HepG2 (cell line): ENCODE results near the gene TOM1L2. TPM values are rescaled to one million over a fixed set of nuclear protein-coding genes. Genes with fewer than 3 reads are reported as not detected.

Source experiments
- HNF4A ChIP-seq: sonication (generic); formaldehyde crosslinking; IDR thresholded peaks from 2 replicates; pipeline ENCODE4 v1.4.0; 2020; ENCODE audit warnings: missing genetic modification reagents
- HNF4G ChIP-seq, 2 experiments: sonication (generic) in 1 of 2; formaldehyde crosslinking in 1 of 2; IDR thresholded peaks; 2 replicates each; pipeline versions ENCODE4 v1.4.0 to v1.6.1; 2011 to 2020; ENCODE audit warnings: borderline replicate concordance in 2 of 2, low read depth in 2 of 2, mild to moderate bottlenecking in 2 of 2, low read length in 1 of 2, missing genetic modification reagents in 1 of 2, moderate library complexity in 1 of 2
- NR2C2 ChIP-seq: sonication (generic); formaldehyde crosslinking; IDR thresholded peaks from 2 replicates; pipeline ENCODE4 v1.4.0; 2020; ENCODE audit warnings: missing genetic modification reagents, mild to moderate bottlenecking, moderate library complexity, borderline replicate concordance
- PAX8 ChIP-seq: sonication (generic); formaldehyde crosslinking; IDR thresholded peaks from 2 replicates; pipeline ENCODE4 v1.8.0; 2022; ENCODE audit warnings: mild to moderate bottlenecking, missing genetic modification reagents, borderline replicate concordance
- SNRNP70 ChIP-seq: fragments of 200-400 bp; formaldehyde crosslinking; IDR thresholded peaks from 2 replicates; pipeline ENCODE4 v1.6.1; 2017; ENCODE audit warnings: mild to moderate bottlenecking, low read depth, low read length, moderate library complexity
- TCF7 ChIP-seq: sonication (generic); IDR thresholded peaks from 2 replicates; pipeline ENCODE4 v1.6.1; 2016; ENCODE audit warnings: antibody characterized with exemption, low read depth
- ZEB1 ChIP-seq: IDR thresholded peaks from 2 replicates; pipeline ENCODE4 v1.6.1; 2012; ENCODE audit warnings: mild to moderate bottlenecking, low read depth, inconsistent platforms; ENCODE audit not compliant: insufficient replicate concordance
- ZFY ChIP-seq: sonication (generic); formaldehyde crosslinking; IDR thresholded peaks from 2 replicates; pipeline ENCODE4 v1.4.0; 2020; ENCODE audit warnings: missing genetic modification reagents
- ZNF264 ChIP-seq: sonication (generic); formaldehyde crosslinking; IDR thresholded peaks from 2 replicates; pipeline ENCODE4 v1.4.0; 2020; ENCODE audit warnings: missing genetic modification reagents
- ZNF501 ChIP-seq: sonication (generic); formaldehyde crosslinking; IDR thresholded peaks from 2 replicates; pipeline ENCODE4 v1.5.1; 2020; ENCODE audit warnings: mild to moderate bottlenecking, moderate library complexity, missing genetic modification reagents
- polyA plus RNA-seq, 8 experiments: library from polyadenylated mRNA; depleted of rRNA in 3 of 8; stranded (reverse) in 7 of 8; unstranded in 1 of 8; fragments of >200 nt; fragmentation: Illumina TruSeq in 4 of 8; extraction: Trizol in 4 of 8; gene quantifications; 2 replicates each; pipeline versions ENCODE4 v1.2.1 to v1.2.3, GENCODE V29; 2011 to 2016; ENCODE audit warnings: low read depth in 4 of 8, missing spikeins in 1 of 8, mixed read lengths in 1 of 8; ENCODE audit not compliant: insufficient read depth in 1 of 8
- total RNA-seq, 5 experiments: library from RNA; depleted of rRNA; stranded (reverse); fragments of >200 nt; fragmentation: Illumina TruSeq; extraction: Trizol; gene quantifications; 2 replicates each; pipeline ENCODE4 v1.2.3, GENCODE V29; 2016; ENCODE audit warnings: low read depth in 1 of 5
- TF ChIP-seq, protein P1 (sequence below): sonication (generic); formaldehyde crosslinking; IDR thresholded peaks from 2 replicates; pipeline ENCODE4 v1.4.0; 2020; ENCODE audit warnings: missing genetic modification reagents
- TF ChIP-seq, protein P2 (sequence below): sonication (generic); formaldehyde crosslinking; IDR thresholded peaks from 2 replicates; pipeline ENCODE4 v1.4.0; 2020; ENCODE audit warnings: mild to moderate bottlenecking, missing genetic modification reagents
- TF ChIP-seq, protein P3 (sequence below): IDR thresholded peaks from 2 replicates; pipeline ENCODE4 v1.6.1; 2016; ENCODE audit warnings: mild to moderate bottlenecking
- TF ChIP-seq, protein P4 (sequence below): sonication (generic); formaldehyde crosslinking; IDR thresholded peaks from 2 replicates; pipeline ENCODE4 v1.4.0; 2020; ENCODE audit warnings: low read depth, mild to moderate bottlenecking, missing genetic modification reagents
- TF ChIP-seq, protein P5 (sequence below): sonication (generic); formaldehyde crosslinking; IDR thresholded peaks from 2 replicates; pipeline ENCODE4 v1.5.1; 2020; ENCODE audit warnings: mild to moderate bottlenecking, moderate library complexity, missing genetic modification reagents

TOM1L2 gene
- total and polyA plus RNA-seq, 2 of the 13 experiments (the other 11 are each of a cell fraction or from before 2014, with no cell fraction given) = 4.7 to 7.4 TPM

DNA sequence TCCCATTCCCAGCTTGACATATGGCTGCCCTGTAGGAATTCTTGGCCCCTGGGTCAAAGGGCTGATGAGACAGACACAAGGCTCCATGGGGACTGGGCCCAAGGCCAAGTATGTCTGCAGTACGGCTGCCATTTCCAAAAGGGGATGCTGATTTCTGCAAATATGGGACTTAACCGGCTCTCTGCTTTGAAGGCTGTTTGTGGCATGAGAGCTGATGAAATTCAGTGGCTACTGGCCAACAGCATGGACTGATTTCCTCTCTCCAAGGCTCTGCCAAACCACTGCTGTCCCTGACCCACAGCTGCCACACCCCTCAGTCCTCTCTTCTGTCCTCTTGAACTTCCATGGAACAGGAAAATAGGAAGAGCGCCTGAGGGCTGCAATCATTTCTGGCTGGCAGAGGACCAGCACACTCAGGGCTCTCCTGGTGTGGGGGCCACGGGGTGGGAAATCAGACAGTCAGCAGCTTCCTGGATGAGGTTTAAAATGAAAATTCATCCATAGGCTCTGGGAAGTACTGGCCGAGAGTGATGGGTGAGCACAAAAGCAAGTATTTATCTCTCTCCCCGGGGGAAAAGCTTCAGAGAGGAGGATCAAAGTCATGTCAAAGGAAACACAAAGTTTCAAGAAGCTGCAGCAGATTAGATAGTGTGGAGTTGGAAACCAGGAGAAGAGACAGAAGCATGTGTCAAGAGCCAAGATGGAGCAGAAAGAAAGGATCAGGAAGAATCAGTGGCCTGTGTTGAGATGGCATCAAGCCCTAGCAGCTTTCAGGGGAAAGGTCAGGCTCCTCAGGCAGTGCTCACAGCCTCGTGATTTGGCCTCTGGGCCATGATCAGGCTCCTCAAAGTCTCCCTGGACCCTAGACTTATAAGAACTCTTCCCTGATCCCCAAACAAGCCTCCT is 71.3 kb downstream of the TOM1L2 start (continued):
- TF ChIP-seq, protein P1, sequence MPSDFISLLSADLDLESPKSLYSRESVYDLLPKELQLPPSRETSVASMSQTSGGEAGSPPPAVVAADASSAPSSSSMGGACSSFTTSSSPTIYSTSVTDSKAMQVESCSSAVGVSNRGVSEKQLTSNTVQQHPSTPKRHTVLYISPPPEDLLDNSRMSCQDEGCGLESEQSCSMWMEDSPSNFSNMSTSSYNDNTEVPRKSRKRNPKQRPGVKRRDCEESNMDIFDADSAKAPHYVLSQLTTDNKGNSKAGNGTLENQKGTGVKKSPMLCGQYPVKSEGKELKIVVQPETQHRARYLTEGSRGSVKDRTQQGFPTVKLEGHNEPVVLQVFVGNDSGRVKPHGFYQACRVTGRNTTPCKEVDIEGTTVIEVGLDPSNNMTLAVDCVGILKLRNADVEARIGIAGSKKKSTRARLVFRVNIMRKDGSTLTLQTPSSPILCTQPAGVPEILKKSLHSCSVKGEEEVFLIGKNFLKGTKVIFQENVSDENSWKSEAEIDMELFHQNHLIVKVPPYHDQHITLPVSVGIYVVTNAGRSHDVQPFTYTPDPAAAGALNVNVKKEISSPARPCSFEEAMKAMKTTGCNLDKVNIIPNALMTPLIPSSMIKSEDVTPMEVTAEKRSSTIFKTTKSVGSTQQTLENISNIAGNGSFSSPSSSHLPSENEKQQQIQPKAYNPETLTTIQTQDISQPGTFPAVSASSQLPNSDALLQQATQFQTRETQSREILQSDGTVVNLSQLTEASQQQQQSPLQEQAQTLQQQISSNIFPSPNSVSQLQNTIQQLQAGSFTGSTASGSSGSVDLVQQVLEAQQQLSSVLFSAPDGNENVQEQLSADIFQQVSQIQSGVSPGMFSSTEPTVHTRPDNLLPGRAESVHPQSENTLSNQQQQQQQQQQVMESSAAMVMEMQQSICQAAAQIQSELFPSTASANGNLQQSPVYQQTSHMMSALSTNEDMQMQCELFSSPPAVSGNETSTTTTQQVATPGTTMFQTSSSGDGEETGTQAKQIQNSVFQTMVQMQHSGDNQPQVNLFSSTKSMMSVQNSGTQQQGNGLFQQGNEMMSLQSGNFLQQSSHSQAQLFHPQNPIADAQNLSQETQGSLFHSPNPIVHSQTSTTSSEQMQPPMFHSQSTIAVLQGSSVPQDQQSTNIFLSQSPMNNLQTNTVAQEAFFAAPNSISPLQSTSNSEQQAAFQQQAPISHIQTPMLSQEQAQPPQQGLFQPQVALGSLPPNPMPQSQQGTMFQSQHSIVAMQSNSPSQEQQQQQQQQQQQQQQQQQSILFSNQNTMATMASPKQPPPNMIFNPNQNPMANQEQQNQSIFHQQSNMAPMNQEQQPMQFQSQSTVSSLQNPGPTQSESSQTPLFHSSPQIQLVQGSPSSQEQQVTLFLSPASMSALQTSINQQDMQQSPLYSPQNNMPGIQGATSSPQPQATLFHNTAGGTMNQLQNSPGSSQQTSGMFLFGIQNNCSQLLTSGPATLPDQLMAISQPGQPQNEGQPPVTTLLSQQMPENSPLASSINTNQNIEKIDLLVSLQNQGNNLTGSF = 0 out of 2 replicates have a peak, but pooled peaks have one; percentile 24
- peak; percentile 31 for TF ChIP-seq ZEB1
- TF ChIP-seq, protein P2, sequence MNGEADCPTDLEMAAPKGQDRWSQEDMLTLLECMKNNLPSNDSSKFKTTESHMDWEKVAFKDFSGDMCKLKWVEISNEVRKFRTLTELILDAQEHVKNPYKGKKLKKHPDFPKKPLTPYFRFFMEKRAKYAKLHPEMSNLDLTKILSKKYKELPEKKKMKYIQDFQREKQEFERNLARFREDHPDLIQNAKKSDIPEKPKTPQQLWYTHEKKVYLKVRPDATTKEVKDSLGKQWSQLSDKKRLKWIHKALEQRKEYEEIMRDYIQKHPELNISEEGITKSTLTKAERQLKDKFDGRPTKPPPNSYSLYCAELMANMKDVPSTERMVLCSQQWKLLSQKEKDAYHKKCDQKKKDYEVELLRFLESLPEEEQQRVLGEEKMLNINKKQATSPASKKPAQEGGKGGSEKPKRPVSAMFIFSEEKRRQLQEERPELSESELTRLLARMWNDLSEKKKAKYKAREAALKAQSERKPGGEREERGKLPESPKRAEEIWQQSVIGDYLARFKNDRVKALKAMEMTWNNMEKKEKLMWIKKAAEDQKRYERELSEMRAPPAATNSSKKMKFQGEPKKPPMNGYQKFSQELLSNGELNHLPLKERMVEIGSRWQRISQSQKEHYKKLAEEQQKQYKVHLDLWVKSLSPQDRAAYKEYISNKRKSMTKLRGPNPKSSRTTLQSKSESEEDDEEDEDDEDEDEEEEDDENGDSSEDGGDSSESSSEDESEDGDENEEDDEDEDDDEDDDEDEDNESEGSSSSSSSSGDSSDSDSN (CRISPR knock-in tag) = peak; percentile 47
- TF ChIP-seq HNF4G (IDR thresholded peaks at IDR 0.05; ENCODE audit: borderline replicate concordance, low read depth, low read length) = peak; percentile 72
- TF ChIP-seq HNF4G (CRISPR knock-in tag; IDR thresholded peaks at IDR 0.05; ENCODE audit: borderline replicate concordance, low read depth) = 0 out of 2 replicates have a peak, but pooled peaks have one; percentile 44
- peak; percentile 88 for TF ChIP-seq TCF7
- no peak for TF ChIP-seq SNRNP70
- TF ChIP-seq ZNF501 (CRISPR knock-in tag) = 0 out of 2 replicates have a peak, but pooled peaks have one; percentile 22
- TF ChIP-seq HNF4A (CRISPR knock-in tag) = peak; percentile 80
- peak; percentile 26; the same call in 1 of the 2 replicates for TF ChIP-seq ZFY (CRISPR knock-in tag)
- TF ChIP-seq, protein P3, sequence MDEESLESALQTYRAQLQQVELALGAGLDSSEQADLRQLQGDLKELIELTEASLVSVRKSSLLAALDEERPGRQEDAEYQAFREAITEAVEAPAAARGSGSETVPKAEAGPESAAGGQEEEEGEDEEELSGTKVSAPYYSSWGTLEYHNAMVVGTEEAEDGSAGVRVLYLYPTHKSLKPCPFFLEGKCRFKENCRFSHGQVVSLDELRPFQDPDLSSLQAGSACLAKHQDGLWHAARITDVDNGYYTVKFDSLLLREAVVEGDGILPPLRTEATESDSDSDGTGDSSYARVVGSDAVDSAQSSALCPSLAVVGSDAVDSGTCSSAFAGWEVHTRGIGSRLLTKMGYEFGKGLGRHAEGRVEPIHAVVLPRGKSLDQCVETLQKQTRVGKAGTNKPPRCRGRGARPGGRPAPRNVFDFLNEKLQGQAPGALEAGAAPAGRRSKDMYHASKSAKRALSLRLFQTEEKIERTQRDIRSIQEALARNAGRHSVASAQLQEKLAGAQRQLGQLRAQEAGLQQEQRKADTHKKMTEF (CRISPR knock-in tag) = peak; percentile 74
- TF ChIP-seq ZNF264 (CRISPR knock-in tag) = 0 out of 2 replicates have a peak, but pooled peaks have one; percentile 6
- TF ChIP-seq, protein P4, sequence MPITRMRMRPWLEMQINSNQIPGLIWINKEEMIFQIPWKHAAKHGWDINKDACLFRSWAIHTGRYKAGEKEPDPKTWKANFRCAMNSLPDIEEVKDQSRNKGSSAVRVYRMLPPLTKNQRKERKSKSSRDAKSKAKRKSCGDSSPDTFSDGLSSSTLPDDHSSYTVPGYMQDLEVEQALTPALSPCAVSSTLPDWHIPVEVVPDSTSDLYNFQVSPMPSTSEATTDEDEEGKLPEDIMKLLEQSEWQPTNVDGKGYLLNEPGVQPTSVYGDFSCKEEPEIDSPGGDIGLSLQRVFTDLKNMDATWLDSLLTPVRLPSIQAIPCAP (CRISPR knock-in tag) = no peak
- TF ChIP-seq NR2C2 (CRISPR knock-in tag) = peak; percentile 68; the same call in 1 of the 2 replicates
- TF ChIP-seq, protein P5, sequence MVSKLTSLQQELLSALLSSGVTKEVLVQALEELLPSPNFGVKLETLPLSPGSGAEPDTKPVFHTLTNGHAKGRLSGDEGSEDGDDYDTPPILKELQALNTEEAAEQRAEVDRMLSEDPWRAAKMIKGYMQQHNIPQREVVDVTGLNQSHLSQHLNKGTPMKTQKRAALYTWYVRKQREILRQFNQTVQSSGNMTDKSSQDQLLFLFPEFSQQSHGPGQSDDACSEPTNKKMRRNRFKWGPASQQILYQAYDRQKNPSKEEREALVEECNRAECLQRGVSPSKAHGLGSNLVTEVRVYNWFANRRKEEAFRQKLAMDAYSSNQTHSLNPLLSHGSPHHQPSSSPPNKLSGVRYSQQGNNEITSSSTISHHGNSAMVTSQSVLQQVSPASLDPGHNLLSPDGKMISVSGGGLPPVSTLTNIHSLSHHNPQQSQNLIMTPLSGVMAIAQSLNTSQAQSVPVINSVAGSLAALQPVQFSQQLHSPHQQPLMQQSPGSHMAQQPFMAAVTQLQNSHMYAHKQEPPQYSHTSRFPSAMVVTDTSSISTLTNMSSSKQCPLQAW = peak; percentile 86; the same call in 1 of the 2 replicates
- TF ChIP-seq PAX8 (CRISPR knock-in tag) = no peak
